ENCODE measurements around the gene C1QTNF3.

GRCh38 chr5:34030048-34030447 is 13.0 kb downstream of the C1QTNF3 start:
- TF ChIP-seq POLR2A (IDR thresholded peaks at IDR 0.05; ENCODE audit: control extremely low read depth in 1 of 2, low read depth in 2 of 2, low read length in 2 of 2) (no peak), FOSL1 (IDR thresholded peaks at IDR 0.05; ENCODE audit: insufficient read depth, low read depth, low read length) (no peak), CHD2 (IDR thresholded peaks at IDR 0.05; ENCODE audit: low read length) (no peak), HDAC2 (IDR thresholded peaks at IDR 0.05; ENCODE audit: borderline replicate concordance in 1 of 2, low read depth in 2 of 2, low read length in 2 of 2) (no peak), CTCF (IDR thresholded peaks at IDR 0.05; ENCODE audit: control extremely low read depth in 1 of 3, insufficient read depth in 1 of 3, low read depth in 1 of 3, low read length in 3 of 3) (no peak), POLR2AphosphoS5 (IDR thresholded peaks at IDR 0.05; ENCODE audit: low read depth, low read length) (no peak), GABPA (IDR thresholded peaks at IDR 0.05; ENCODE audit: borderline replicate concordance, insufficient read depth, low read length) (no peak)
- TF ChIP-seq, protein P1, sequence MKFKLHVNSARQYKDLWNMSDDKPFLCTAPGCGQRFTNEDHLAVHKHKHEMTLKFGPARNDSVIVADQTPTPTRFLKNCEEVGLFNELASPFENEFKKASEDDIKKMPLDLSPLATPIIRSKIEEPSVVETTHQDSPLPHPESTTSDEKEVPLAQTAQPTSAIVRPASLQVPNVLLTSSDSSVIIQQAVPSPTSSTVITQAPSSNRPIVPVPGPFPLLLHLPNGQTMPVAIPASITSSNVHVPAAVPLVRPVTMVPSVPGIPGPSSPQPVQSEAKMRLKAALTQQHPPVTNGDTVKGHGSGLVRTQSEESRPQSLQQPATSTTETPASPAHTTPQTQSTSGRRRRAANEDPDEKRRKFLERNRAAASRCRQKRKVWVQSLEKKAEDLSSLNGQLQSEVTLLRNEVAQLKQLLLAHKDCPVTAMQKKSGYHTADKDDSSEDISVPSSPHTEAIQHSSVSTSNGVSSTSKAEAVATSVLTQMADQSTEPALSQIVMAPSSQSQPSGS (IDR thresholded peaks at IDR 0.05; ENCODE audit: low read length): no peak
